GM21825 (cell line): ENCODE results near the gene FCMR.
"Not testable (repeated sequence)": the region's sequence is repeated elsewhere in the genome, so short reads cannot be mapped to it uniquely, and the experiment has no call there.

Source experiments
- ATAC-seq: cut with Tn5 transposase; IDR thresholded peaks from one replicate; pipeline ENCODE4 v1.9.1; 2021; ENCODE audit warnings: mild to moderate bottlenecking, moderate library complexity; ENCODE audit not compliant: unreplicated experiment

FCMR gene

GRCh38 chr1:206882555-206882954, 39.2 kb downstream of the FCMR start:
- no peak for ATAC-seq

GRCh38 chr1:206880314-206880713, 41.4 kb downstream of the FCMR start:
- ATAC-seq: no peak

- no peak for ATAC-seq
Observed at GRCh38 chr1:206878456-206878855, 43.3 kb downstream of the FCMR start.

GRCh38 chr1:206875752-206876377, 45.9 kb downstream of the FCMR start:
- no peak for ATAC-seq

GRCh38 chr1:206873603-206874188, 48.0 kb downstream of the FCMR start:
- no peak for ATAC-seq

- no peak for ATAC-seq
Observed at GRCh38 chr1:206872139-206872538, 49.6 kb downstream of the FCMR start.

- no peak for ATAC-seq
Observed at GRCh38 chr1:206868264-206868663, 53.5 kb downstream of the FCMR start.

GRCh38 chr1:206867716-206868115, 54.0 kb downstream of the FCMR start:
- ATAC-seq: no peak

- ATAC-seq: no peak
Observed at GRCh38 chr1:206867239-206867638, 54.5 kb downstream of the FCMR start.

GRCh38 chr1:206866062-206866461, 55.7 kb downstream of the FCMR start:
- ATAC-seq: no peak

GRCh38 chr1:206864939-206865671, 56.6 kb downstream of the FCMR start, which contains the start of gene IL20:
TSS of gene IL20 (plus strand) at chr1:206865623. CDS start at chr1:206865853, 230 bp downstream.
- ATAC-seq: no peak

- no peak for ATAC-seq
Observed at GRCh38 chr1:206863266-206863665, 58.5 kb downstream of the FCMR start.

- no peak for ATAC-seq
Observed at GRCh38 chr1:206860165-206860564, 61.6 kb downstream of the FCMR start.

- ATAC-seq: no peak
Observed at GRCh38 chr1:206859082-206859521, 62.6 kb downstream of the FCMR start.

- no peak for ATAC-seq
Observed at GRCh38 chr1:206856674-206857464, 64.9 kb downstream of the FCMR start.

GRCh38 chr1:206855859-206856258, 65.9 kb downstream of the FCMR start:
- no peak for ATAC-seq

- no peak for ATAC-seq
Observed at GRCh38 chr1:206854401-206855129, 67.2 kb downstream of the FCMR start.

- ATAC-seq: not testable (repeated sequence)
Observed at GRCh38 chr1:206853696-206854095, 68.0 kb downstream of the FCMR start.
